GM08714 (cell line): Measurements from ENCODE around the gene COX19.

Experiments
- H3K4me3 ChIP-seq: fragments of 200-500 bp; sonication (Bioruptor generic); 2 replicates; pipeline ENCODE4 v1.5.1; 2014; ENCODE audit warnings: mild to moderate bottlenecking, low read length, inconsistent platforms
- ZNF274 ChIP-seq: IDR thresholded peaks from 2 replicates; pipeline ENCODE4 v1.6.1; 2012; ENCODE audit warnings: mild to moderate bottlenecking, low read depth, low read length

Gene COX19

DNA sequence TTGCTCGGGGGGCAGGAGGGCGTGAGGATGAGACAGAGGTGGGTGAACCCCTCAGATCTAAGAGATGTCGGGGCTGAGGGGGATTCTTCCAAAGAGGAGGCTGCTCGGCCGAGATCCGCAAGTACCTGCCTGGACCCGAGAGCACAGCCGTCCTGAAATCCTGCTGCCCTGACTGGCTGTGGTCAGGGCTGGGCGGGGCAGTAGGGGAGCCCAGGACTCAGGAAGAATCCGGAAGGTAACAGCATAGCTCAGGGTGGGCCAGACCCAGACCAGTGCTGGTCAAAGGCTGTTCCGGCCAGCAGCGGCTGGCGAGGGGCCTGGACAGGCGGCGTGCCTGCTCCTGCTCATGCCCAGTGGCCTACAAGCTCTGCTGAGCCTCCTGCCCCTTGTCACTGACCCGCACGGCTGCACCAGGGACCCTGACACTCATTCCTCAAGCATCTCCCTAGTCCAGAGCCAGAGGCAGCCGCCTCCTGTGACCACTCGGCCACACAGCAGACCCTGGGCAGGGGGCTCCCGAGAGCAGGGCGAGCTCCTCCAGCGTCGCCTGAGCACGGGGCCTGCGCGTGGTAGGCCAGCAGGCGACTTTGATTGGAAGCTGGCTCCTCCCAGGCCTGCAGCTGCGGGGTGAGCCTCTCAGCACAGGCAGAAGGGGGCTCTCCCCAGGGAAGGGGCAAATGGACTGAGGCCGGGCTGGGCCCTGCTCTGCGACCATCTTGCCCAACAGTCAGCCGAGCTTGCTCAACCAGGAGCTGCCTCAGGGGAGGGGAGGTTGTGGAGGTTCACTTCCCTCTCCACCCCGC is 17.7 kb downstream of the COX19 start:
- H3K4me3 ChIP-seq: no peak overlapping the region

DNA sequence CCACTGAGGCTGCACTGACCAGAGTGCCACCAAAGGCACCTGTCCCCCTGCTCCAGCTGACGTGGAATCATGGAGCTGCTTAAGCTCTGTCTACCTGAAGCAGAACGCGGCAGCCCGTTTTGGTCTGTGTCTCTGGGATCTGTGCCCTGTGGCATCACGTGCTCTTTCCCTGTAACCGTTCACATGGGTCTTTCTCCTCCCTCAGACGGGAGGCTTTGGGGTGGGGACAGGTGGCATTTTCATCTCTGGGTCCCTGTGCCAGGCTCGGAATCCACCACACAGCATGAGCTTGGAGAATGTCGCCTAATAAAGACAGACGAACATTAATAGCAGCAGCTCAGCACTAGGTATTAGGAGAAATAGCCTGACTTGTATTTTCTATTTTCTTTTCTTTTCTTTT is 19.3 kb downstream of the COX19 start:
- H3K4me3 ChIP-seq: no peak overlapping the region
- TF ChIP-seq ZNF274: no peak

More for the DNA sequence above, 17.7 kb downstream of the COX19 start:
- TF ChIP-seq ZNF274: no peak

DNA sequence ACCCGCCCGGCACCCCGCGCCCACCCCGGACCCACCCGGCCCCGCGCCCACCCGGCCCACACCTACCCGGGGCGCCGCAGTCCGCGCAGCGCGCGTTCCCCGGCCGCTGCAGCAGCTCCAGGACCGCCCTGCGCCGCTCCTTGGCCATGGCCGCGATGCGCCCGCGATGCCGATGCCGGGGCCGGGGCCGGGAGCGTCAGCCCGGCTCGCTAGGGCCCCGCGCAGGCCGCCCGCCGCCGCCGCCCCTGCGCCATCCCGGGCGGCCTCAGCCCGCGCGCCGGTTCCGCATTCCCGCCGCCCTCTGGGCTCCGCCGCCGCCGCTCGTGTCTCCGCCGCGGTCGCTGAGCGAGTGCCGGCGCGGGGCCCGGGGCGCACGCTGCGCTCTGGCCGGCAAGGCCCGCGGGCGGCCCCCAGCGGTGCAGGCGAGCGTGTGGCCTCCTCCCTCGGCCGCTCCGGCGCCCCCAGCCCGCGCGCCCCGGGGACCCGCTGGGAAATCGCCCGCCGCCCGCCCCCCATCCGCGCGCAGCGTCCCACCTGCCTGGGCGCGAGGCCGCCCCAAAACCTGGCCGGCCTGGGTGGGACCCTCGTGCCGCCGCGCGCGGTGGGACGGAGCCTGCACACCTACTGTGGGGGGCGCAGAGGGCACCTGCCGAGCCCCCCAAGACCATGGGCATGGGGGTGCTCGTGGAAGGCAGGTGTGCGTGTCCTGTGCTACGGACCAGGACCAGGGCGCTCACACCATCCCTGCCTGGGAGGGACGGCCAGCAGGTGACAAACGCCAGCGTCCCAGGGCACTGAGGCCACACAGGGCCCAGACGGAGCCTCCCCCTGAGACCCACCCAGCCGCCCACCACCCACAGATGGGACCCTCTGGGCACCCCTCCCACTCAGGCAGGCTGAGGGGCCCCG is 20.8 kb downstream of the COX19 start, which contains the start of gene ADAP1:
Gene ADAP1, minus strand, starts transcription at position 351 of the 909 bp plus-strand sequence. Its CDS starts 203 bp downstream, at position 148.
- no peak for TF ChIP-seq ZNF274
- peak within 1 kb of the TSS; percentile 64 for H3K4me3 ChIP-seq

- no peak for TF ChIP-seq ZNF274
- H3K4me3 ChIP-seq: peak overlapping the region; percentile 64
Measured at GRCh38 chr7:953547-954327, 21.6 kb downstream of the COX19 start.

DNA sequence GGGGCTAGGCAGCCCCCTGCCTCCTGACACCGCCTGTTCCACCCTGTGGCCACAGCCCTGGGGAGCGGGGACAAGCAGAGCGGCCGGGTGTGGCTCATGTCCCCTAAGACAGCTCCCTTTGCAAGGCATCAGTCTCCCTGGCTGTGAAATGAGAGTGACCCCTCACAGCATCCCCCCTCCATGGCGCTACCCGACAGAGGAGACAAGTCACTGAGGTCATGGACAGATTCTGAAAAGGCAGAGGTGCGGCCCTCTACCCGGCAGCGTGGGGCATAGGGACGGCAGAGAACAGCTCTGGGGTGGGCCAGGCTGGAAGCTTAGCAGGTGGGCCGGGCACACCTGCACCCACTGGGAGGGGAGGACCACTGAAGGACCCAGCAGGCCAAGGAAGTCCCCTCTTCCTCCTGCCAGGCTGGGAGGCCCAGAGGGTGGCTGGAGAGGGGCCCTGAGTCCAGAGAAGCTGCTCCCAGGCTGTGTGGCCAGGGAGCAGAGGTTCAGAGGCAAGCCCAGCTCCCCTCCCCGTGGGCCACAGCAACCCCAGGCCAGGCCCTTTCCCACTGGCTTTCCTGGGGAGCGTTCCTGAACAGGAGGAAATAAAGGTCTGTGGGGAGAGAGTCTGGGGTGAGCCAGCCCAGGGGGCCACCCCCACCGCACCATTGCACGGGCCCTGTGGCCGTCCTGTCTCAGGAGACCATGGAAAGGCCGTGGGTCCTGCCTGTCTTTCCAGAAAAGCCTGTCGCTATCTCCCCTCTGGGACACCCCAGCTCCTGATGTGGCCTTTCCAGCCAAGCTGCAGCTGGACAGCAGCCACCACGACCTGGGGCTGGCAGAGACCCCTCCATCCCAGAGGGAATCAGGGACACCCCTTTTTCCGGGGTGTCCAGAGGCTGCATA is 22.6 kb downstream of the COX19 start:
- TF ChIP-seq ZNF274: no peak
- H3K4me3 ChIP-seq: peak overlapping the region; percentile 64; the same call in 1 of the 2 replicates

GRCh38 chr7:951881-952547 is 23.3 kb downstream of the COX19 start:
- no peak for TF ChIP-seq ZNF274
- H3K4me3 ChIP-seq: no peak overlapping the region

GRCh38 chr7:949021-949934 is 26.1 kb downstream of the COX19 start:
- no peak for TF ChIP-seq ZNF274
- no peak overlapping the region for H3K4me3 ChIP-seq

DNA sequence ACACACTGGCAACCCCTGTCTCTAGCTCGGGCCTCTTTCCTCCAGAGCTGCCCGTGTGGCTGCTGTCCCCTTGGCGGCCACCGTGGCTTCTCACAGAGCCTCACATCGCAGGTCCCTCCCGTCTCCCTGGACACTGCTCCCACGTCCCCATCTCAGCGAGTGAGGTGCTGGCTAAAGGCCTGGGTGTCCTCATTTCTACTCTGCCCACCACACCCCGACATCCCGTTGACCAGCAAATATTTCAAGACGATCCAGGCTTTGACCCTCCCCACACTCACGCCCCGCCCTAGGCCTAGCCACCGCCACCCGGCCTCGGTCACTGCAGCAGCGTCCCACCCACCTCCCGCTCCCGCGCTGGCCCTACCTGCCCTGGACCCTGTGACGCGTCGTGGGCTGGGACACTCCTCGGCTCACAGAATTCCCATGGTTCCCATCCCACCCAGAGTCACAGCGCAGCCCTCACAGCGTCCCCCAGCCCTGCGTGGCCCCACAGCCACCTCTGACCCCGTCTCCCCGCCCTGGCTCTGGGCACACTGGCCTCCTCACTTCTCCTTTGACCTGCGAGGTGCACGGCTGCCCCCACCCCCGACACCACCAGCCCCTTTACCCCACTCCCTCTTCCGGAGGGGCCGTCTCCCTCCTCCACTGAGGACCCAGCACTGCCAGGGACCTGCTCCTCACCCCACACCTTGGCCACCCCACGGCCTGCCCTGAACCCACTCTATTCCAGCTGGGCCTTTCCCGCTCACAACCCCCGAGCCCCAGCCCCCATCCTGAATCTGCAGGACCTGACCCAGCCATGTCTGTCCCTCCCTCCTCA is 27.7 kb downstream of the COX19 start:
- TF ChIP-seq ZNF274: no peak
- H3K4me3 ChIP-seq: no peak overlapping the region

GRCh38 chr7:946256-946996 is 28.9 kb downstream of the COX19 start:
- no peak overlapping the region for H3K4me3 ChIP-seq
- TF ChIP-seq ZNF274: no peak

GRCh38 chr7:945556-946255 is 29.6 kb downstream of the COX19 start:
- H3K4me3 ChIP-seq: no peak overlapping the region
- no peak for TF ChIP-seq ZNF274
